MM.1S (cell line): ENCODE data around the gene PKHD1.

Source experiments
- DNase-seq: peaks from one replicate; pipeline ENCODE4 v3.0.0-alpha.2; 2015
- H2AFZ ChIP-seq: fragments of 300-600 bp; sonication (generic); 2 replicates; pipeline ENCODE4 v1.6.0; 2016; ENCODE audit warnings: antibody characterized with exemption, low read length
- H3F3A ChIP-seq: fragments of 300-600 bp; sonication (generic); 2 replicates; pipeline ENCODE4 v1.6.1; 2016; ENCODE audit warnings: mild to moderate bottlenecking, antibody characterized with exemption, low read length, moderate library complexity, mixed read lengths; ENCODE audit not compliant: insufficient read depth
- H3K27ac ChIP-seq: fragments of 300-600 bp; sonication (generic); 2 replicates; pipeline ENCODE4 v1.5.1; 2016; ENCODE audit warnings: mild to moderate bottlenecking, low read length
- H3K27me3 ChIP-seq: fragments of 300-600 bp; sonication (generic); replicated peaks from 2 replicates; pipeline ENCODE4 v1.6.0; 2016; ENCODE audit warnings: low read length; ENCODE audit not compliant: insufficient read depth
- H3K36me3 ChIP-seq: fragments of 300-600 bp; sonication (generic); replicated peaks from 2 replicates; pipeline ENCODE4 v1.6.1; 2016; ENCODE audit warnings: mild to moderate bottlenecking, low read length, mixed read lengths; ENCODE audit not compliant: insufficient read depth
- H3K4me1 ChIP-seq: fragments of 300-600 bp; sonication (generic); 2 replicates; pipeline ENCODE4 v1.6.1; 2016; ENCODE audit warnings: low read length, mixed read lengths
- H3K4me2 ChIP-seq: fragments of 300-600 bp; sonication (generic); 2 replicates; pipeline ENCODE4 v1.6.0; 2016; ENCODE audit warnings: low read depth, low read length
- H3K4me3 ChIP-seq: fragments of 300-600 bp; sonication (generic); 2 replicates; pipeline ENCODE4 v1.5.1; 2016; ENCODE audit warnings: low read length, mixed read lengths
- H3K79me2 ChIP-seq: fragments of 300-600 bp; sonication (generic); 2 replicates; pipeline ENCODE4 v1.6.1; 2016; ENCODE audit warnings: mixed run types, low read length, mixed read lengths
- H3K9ac ChIP-seq: fragments of 300-600 bp; sonication (generic); 2 replicates; pipeline ENCODE4 v1.6.1; 2016; ENCODE audit warnings: low read length, mixed read lengths
- H3K9me2 ChIP-seq: fragments of 300-600 bp; sonication (generic); replicated peaks from 2 replicates; pipeline ENCODE4 v1.6.1; 2016; ENCODE audit warnings: mild to moderate bottlenecking, low read length, mixed read lengths; ENCODE audit not compliant: insufficient read depth
- H3K9me3 ChIP-seq: fragments of 300-600 bp; sonication (generic); replicated peaks from 2 replicates; pipeline ENCODE4 v1.6.1; 2016; ENCODE audit warnings: mild to moderate bottlenecking, low read length, mixed read lengths; ENCODE audit not compliant: insufficient read depth
- H4K20me1 ChIP-seq: fragments of 300-600 bp; sonication (generic); 2 replicates; pipeline ENCODE4 v1.6.1; 2016; ENCODE audit warnings: mild to moderate bottlenecking, low read length, moderate library complexity, mixed read lengths; ENCODE audit not compliant: insufficient read depth
- EZH2 ChIP-seq: fragments of 300-600 bp; sonication (generic); optimal IDR thresholded peaks from 2 replicates; pipeline ENCODE3; 2017; ENCODE audit warnings: low read depth, mild to moderate bottlenecking, antibody characterized with exemption, low read length, mixed read lengths
- EZH2phosphoT487 ChIP-seq: fragments of 300-600 bp; sonication (generic); IDR thresholded peaks from 2 replicates; pipeline ENCODE4 v1.6.1; 2018; ENCODE audit warnings: antibody characterized with exemption, low read length
- TF ChIP-seq, protein P1 (sequence below): fragments of 300-600 bp; sonication (generic); IDR thresholded peaks from 2 replicates; pipeline ENCODE4 v1.5.1; 2016; ENCODE audit warnings: antibody characterized with exemption, low read length, mixed read lengths

PKHD1 gene

DNA sequence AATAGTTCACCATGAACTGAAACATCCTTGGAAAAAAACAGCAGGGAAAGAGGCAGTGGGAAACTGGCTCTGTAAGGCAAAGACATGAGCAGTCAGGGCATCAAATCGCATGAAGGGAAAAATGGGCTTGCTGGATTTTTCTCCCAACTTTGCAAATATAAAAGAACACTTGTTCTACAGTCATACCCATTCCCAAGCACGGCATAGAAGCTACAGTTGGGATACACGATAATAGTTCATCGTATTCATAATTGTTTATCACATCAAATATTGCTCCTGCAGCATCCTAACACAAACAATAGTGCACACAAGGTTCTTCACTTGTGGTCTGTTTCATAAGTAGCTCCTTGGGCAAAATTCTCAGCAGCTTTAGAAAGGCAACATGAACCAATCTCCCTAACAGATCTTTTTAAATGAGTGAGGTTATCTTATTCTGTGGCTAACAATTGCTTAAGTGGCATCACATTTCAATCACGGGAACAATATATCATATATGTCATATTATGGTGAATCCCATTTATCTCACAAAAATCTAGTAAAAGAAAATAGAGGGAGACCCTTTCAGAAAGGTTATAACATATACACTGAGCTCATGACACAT lies 243.9 kb downstream of the PKHD1 start:
- H3K27ac ChIP-seq, result no peak overlapping the region
- no peaks in the 10 kb centered on the region for H3K36me3 ChIP-seq
- no peaks in the 10 kb centered on the region for H4K20me1 ChIP-seq
- no peak overlapping the region for H3K4me3 ChIP-seq
- DNase-seq, result no peak
- H3K9ac ChIP-seq, result no peak overlapping the region
- H2AFZ ChIP-seq, result no peak overlapping the region
- no peaks in the 10 kb centered on the region for H3K4me1 ChIP-seq
- TF ChIP-seq EZH2phosphoT487 (no peak), EZH2 (no peak)
- TF ChIP-seq, protein P1, sequence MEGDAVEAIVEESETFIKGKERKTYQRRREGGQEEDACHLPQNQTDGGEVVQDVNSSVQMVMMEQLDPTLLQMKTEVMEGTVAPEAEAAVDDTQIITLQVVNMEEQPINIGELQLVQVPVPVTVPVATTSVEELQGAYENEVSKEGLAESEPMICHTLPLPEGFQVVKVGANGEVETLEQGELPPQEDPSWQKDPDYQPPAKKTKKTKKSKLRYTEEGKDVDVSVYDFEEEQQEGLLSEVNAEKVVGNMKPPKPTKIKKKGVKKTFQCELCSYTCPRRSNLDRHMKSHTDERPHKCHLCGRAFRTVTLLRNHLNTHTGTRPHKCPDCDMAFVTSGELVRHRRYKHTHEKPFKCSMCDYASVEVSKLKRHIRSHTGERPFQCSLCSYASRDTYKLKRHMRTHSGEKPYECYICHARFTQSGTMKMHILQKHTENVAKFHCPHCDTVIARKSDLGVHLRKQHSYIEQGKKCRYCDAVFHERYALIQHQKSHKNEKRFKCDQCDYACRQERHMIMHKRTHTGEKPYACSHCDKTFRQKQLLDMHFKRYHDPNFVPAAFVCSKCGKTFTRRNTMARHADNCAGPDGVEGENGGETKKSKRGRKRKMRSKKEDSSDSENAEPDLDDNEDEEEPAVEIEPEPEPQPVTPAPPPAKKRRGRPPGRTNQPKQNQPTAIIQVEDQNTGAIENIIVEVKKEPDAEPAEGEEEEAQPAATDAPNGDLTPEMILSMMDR, result no peak
- H3K9me2 ChIP-seq, result no peaks in the 10 kb centered on the region
- no peak overlapping the region for H3K4me2 ChIP-seq
- no peaks in the 10 kb centered on the region for H3K79me2 ChIP-seq
- H3F3A ChIP-seq, result no peaks in the 10 kb centered on the region
- H3K9me3 ChIP-seq, result no peaks in the 10 kb centered on the region
- H3K27me3 ChIP-seq, result no peaks in the 10 kb centered on the region

DNA sequence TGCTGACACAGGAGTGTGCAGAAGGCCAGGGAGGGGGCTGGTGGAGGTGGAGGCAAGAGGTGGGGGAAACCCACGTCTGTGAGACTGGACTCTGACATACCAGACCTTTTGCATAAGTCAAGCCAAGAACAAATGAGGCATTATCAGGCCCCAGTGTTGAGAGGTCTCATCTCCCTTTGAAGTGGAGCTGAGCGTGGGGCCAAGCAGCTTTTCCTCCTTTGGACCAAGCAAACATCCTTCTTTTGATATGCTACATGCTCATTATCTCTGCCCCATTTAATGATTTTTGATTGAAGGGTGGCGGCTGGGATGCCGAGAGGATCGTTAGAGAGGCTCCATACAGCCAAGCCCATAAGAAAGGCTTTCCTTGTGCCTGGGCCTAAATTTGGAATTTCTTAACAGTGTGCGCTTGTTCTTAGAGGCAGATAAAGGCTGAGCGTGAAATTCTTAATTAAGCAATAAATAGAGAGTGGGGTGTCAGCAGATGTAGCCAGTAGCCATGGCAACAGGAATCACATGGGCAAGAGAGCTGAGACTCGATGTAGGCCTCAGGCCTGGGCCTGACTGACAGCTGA lies 244.5 kb downstream of the PKHD1 start:
- H3K27me3 ChIP-seq, result no peaks in the 10 kb centered on the region
- no peaks in the 10 kb centered on the region for H3K36me3 ChIP-seq
- H3K4me3 ChIP-seq, result no peak overlapping the region
- H3K27ac ChIP-seq, result no peak overlapping the region
- DNase-seq, result no peak
- H3K9me2 ChIP-seq, result no peaks in the 10 kb centered on the region
- no peak overlapping the region for H3K9ac ChIP-seq
- no peak overlapping the region for H2AFZ ChIP-seq
- no peaks in the 10 kb centered on the region for H3F3A ChIP-seq
- H3K4me2 ChIP-seq, result no peak overlapping the region
- TF ChIP-seq, protein P1, result no peak
- no peak for TF ChIP-seq EZH2phosphoT487
- no peak for TF ChIP-seq EZH2
- H3K4me1 ChIP-seq, result no peaks in the 10 kb centered on the region
- no peaks in the 10 kb centered on the region for H3K79me2 ChIP-seq
- no peaks in the 10 kb centered on the region for H4K20me1 ChIP-seq
- no peaks in the 10 kb centered on the region for H3K9me3 ChIP-seq

DNA sequence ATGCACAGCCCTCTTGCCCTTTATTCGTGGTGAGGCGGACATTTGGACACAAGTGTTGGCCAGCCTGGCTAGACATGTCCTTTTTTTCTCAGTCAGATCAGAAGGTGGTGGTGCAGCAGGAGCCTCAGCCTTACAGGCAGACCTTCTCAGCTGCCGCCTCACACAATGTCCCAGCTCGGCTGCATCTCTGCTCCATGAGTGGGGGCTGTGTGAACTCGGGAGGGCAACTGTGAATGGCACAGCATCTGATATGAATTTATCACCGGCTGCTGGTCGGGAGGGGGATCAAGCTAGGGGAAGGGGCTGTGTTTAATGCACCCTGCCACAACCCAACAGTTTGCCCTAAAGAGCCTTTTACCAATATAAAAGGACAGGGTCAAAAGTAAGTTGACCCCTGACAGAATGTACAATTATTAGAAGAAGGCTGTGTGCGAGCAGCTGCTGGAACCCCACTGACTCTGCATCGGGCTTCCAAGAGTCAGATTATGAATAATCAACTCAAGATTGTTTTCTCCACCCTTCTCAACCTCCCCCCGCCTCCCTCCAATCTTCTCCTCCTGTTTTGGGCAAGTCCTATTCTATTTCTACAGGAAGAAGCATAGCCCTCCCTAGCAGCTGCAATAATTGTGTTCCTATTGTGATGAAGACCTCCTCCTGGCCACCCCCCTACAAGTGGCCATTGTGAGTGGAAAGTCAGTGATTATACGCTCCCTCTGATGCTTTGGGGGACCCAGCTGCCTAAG lies 245.2 kb downstream of the PKHD1 start:
- Histone ChIP-seq H3F3A (no peaks in the 10 kb centered on the region), H3K4me2 (no peak overlapping the region), H3K9me2 (no peaks in the 10 kb centered on the region), H3K9ac (no peak overlapping the region), H3K27ac (no peak overlapping the region), H3K4me3 (no peak overlapping the region), H3K79me2 (no peaks in the 10 kb centered on the region), H3K27me3 (no peaks in the 10 kb centered on the region), H3K4me1 (no peaks in the 10 kb centered on the region), H3K9me3 (no peaks in the 10 kb centered on the region), H4K20me1 (no peaks in the 10 kb centered on the region), H3K36me3 (no peaks in the 10 kb centered on the region), H2AFZ (no peak overlapping the region)
- no peak for TF ChIP-seq EZH2
- TF ChIP-seq, protein P1, result no peak
- no peak for TF ChIP-seq EZH2phosphoT487
- no peak for DNase-seq
